HG03159 (cell line): Measurements from ENCODE around the gene XNDC1N.

Experiments used
- ATAC-seq: cut with Tn5 transposase; IDR thresholded peaks from one replicate; pipeline ENCODE4 v1.9.1; 2021; ENCODE audit warnings: mild to moderate bottlenecking, moderate library complexity; ENCODE audit not compliant: unreplicated experiment

The XNDC1N gene, protein sequence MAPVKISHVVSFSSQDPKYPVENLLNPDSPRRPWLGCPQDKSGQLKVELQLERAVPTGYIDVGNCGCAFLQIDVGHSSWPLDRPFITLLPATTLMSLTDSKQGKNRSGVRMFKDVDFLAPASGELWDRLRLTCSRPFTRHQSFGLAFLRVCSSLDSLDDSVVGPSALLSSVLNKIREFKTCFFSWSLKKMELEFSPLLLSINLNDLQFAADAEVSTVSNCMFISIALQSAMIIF

DNA sequence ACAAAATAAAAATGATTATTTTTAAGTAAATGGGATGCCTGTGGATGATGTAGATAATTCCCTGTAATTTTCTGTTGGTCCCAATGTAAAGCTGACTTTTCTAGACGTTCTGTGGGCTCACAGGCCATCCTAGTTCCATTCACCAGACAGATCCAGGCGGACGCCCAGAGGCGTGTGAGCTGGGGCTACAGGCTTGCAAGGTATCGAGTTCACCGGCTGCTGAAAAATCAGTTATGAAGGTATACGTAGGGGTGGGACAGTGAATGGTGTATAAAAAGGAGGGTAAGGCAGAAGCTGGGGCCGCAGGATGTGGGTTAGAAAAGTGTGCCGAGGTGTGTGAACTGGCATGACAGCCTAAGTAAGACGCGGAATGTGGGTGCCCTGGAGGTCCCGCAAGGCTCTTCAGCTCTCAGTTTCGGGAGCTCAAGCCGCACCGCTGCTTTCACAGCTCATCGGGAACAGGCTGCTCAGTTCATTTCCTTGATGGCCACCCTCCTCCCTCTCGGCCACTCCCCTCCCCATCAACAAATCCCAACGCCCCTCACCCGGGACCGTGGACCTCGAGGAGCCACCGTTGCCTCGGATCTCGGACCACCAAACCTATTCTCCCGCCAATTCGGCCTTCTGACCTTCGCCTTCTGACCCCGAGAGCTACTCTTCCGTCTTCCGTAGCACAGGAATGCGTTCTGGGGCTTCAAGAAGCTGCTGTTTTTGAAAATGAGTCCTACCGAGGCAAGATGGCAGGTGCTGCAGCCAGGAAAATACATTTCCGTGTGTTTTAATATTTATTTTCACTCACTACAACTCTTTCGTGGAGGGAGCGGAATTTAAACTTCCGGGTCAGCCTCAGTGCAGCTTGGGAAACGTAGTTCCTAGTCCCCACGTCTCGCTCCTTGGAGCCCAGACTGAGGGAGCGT lies at the start of gene XNDC1N:
TSS of gene XNDC1N (minus strand) at position 775 of the 917 bp plus-strand sequence. CDS start 5,241 bp downstream, outside the sequence.
- peak; percentile 68 for ATAC-seq

DNA sequence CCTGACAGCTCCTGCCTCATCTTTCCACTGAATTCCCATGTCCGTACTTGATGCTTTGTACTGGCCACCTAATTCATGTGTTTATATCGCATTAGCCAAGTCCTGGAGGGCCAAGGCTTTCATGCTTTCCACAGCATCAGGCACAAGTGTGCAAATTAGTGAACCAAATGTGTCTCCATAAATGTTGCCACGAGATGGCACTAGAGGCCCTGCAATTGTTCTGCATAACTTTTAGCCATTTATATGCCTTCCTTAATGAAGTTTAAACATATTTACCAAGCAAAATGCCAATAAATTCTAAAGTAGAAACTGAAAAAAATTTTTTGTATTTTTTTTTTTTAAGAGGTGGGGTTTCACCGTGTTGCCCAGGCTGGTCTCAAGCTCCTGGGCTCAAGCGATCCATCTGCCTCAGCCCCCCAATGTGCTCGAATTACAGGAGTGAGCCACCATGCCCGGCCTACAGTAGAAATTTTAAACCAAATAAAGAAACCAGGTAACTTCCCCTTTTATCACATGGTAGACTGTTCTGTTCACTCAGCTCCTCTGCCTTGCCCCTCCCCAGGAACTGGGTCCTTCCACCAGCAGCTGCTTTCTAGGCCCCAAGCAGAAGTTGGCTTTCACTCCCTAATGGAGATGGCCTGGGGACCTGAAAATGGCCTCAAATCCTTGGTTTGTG lies 49.5 kb upstream of the XNDC1N start:
- no peak for ATAC-seq

DNA sequence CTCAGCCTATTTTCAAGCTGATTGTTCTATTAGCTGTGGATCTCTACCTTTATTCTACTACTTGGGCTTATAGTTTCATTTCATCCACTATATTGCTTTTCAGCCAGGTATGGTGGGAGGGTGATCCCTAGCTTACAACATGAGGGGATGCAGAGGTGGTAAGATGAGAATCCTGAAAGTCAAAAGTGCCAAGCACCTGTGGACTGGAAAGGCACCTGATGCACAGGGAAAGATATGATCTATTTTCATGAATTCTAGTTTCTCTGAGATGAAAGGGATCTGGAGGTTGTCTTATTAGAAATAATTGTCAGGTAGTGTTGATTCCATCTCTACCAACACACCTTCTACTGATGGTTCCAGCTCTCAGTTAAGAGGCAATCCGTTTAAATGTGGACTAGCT lies 48.7 kb upstream of the XNDC1N start:
- no peak for ATAC-seq

DNA sequence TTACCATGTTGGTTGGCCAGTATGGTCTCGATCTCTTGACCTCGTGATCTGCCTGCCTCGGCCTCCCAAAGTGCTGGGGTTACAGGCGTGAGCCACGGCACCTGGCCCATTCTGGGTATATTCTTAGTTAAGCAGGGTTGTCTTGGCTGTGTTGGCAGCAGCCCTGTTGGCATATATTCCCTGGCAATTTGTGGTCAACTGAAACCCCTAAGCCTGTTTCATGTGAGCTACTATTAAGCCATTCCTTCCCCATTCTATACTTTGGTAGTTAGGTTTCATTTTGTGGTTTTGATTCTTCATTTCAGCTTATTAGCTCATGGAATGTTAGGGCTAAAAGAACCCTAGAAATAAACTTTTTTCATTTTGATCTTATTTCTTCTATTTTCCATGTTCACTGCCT lies 48.2 kb upstream of the XNDC1N start:
- ATAC-seq, result no peak

DNA sequence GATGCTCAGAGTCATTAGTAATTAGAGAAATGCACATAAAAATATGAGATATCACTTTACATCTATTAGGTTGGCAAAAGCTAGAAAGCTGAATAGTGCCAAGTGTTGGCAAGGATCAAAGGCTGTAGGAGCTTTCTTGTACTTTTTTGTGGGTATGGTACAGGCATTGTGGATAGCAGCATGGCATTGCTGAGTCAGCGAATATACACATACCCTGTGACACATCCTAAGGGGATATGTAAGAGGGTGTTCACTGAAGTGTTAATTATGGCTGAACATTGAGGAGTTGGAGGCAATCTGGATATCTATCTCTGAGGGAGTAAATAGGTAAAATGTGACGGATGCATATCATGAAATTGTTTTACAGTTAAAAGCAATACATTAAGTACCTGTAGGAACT lies 43.3 kb upstream of the XNDC1N start:
- no peak for ATAC-seq

DNA sequence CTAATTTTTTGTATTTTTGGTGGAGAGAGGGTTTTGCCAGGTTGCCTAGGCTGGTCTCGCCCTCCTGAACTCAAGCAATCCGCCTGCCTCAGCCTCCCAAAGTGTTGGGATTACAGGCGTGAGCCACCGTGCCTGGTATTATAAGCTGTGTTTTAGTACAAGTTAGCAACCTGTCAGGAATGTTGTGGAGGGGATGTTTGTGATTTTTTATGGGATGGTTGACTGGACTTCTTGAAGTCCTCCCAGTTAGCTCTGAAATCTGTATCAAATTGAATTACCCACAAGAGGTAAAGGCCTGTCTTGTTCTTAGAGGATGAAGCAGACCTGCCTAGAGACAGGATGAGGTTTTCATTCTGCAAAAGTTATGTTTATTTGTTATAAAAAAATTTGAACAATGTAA lies 36.2 kb upstream of the XNDC1N start:
- no peak for ATAC-seq

DNA sequence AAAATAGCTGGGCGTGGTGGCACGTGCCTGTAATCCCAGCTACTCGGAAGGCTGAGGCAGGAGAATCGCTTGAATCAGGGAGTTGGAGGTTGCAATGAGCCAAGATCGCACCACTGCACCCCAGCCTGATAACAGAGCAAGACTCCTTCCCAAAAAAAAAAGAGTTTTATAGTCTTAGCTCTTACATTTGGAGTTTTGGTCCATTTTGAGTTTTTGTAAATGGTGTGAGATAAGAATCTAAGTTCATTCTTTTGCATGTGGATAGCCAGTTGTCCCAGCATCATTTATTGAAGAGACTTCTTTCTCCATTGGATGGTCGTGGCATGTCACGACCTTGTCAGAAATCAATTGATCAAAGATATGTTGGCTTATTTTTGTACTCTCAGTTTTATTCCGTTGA lies 35.1 kb upstream of the XNDC1N start:
- ATAC-seq, result no peak

DNA sequence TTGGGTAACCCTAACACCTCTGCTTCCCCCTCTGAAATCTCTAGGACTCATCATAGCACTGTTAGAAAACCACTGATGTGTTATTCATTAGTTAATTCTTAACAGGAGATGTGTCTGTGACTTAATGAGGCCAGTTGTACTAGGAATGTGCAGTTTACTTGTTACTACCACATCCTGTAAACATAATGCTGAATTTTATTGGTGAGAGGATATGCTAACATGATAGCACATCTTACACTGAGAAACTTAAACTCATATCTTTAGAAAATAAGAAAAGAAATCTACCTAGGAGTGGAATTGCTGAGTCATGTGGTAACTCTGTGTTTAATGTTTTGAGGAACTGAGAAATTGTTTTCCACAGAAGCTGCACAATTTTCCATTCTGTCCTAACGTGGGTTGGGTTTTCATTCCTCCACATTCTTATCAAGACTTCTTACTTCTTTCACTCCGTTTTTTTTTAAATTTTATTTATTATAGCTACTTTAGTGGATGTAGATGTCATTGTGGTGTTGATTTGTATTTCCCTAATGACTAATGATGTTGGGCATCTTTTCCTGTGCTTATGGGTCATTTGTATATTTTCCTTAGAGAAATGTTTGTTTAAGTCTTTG lies 34.1 kb upstream of the XNDC1N start:
- no peak for ATAC-seq

DNA sequence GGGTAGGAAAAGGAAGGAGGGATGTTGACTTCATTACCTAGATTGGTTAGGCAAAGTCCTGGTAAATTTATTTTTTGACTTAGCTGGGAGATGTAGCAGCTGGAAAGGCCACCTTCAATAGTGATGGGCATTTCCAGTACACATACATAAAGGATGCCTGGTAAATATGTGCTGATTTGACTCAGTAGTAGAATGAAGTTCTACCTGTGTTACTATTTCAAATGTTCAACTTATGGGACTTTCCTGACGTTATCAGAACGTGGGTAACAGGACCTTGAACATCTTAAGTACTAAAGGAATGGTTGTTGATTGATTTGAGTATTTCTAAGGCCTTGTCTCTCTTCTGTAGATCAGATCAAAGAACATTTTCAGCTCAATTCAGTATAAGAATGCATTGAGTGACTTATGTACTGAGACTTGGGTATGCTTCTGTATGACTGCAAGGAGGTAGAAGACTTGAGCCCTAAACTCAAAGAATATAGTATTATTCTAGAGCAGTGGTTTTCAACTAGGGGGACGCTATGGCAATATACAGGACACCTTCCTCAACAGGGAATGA lies 27.6 kb upstream of the XNDC1N start:
- no peak for ATAC-seq

DNA sequence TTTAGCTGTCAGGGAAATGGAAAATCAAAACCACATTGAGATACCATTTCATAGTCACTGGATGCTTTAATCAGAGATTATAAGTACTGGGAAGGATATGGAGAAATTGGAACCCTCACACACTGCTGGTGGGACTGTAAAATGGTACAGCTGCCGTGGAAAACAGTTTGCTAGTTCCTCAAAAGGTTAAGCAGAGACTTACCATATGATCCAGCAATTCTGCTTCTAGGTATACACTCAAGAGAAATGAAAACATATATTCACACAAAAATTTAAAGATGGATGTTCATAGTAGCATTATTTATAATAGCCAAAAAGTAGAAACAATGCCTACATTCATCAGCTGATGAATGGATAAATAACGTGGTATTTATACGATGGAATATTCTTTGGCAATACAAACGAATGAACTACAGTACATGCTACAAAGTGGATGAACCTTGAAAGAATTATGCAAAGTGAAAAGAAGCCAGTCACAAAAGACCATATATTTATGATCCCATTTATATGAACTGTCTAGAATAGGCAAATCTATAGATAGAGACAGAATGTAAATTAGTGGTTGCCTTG lies 23.4 kb upstream of the XNDC1N start:
- ATAC-seq, result no peak

DNA sequence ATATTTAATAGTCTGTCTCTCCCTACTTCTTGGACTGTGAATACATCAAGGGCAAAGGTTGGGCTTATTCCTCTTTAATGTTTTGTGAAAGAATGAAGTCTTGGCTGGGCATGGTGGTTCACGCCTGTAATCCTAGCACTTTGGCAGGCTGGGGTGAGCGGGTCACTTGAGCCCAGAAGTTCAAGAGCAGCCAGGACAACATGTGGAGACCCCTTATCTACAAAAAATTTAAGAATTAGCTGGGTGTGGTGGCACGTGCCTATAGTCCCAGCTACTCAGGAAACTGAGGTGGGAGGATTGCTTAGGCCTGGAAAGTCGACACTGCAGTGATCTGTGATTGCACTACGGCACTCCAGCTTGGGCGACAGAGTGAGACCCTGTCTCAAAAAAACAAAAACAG lies 20.6 kb upstream of the XNDC1N start:
- ATAC-seq, result no peak

DNA sequence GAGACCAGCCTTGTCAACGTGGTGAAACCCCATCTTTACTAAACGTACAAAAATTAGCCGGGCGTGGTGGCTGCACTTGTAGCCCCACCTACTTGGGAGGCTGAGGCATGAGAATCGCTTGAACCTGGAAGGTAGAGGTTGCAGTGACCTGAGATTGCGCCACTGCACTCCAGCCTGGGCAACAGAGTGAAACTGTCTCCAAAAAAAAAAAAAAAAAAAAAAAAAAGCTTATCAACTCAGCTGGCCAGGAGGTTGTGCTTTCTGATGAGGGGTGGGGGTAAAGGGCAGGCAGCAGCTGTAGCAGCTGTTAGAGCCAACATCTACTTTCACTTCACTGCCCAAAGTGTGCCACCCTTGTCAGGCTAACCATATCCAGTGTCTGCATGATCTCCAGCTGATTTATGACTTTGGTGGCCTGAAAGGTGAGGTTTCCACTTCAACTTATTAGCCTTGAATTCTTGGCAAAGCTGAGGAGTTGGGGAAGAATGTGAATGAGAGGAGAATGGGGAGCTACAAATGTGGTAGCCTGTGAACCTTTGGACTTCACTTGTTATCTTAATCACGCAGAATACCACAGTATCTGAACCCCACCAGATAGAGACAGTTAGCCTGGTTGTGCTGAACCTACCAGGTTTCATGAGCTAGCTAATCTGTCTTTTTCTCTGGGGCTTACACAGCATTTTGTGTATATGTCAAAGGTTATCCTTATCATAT lies 20.1 kb upstream of the XNDC1N start:
- no peak for ATAC-seq

DNA sequence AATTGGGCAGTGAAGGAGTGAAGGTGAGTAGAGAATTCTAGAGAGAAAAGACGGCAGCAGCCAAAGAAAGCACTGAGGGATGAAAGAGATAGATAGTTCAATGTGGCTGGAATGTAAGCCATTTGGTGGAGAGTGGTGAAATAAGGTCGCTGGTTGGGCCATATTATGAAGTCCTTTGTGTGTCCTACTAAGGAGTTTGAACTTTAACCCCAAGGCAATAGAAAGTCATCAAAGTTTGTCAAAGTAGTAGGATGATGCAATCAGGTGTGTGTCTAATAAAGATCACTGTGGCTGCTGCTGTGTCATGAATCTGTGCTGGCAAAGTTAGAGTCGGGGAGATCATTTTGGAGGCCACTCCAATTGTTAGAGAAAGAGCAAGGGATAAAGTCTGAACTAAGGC lies 19.1 kb upstream of the XNDC1N start:
- no peak for ATAC-seq

DNA sequence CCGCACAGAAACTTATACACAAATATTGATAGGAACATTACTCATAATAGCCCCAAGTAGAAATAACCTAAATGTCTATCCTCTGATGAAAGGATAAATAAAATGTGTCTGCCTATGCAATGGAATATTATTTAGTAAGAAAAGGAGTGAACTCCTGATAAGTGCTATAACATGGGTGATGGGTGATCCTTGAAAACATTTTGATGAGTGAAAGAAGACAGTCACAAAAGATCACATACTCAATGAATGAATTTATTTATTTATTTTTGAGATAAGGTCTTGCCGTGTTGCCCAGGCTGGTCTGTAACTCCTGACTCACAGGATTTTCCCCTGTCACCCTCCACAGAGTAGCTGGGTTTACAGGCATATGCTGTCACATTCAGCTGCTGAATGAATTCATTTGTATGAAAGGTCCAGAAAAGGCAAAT lies 17.8 kb upstream of the XNDC1N start:
- ATAC-seq, result no peak

DNA sequence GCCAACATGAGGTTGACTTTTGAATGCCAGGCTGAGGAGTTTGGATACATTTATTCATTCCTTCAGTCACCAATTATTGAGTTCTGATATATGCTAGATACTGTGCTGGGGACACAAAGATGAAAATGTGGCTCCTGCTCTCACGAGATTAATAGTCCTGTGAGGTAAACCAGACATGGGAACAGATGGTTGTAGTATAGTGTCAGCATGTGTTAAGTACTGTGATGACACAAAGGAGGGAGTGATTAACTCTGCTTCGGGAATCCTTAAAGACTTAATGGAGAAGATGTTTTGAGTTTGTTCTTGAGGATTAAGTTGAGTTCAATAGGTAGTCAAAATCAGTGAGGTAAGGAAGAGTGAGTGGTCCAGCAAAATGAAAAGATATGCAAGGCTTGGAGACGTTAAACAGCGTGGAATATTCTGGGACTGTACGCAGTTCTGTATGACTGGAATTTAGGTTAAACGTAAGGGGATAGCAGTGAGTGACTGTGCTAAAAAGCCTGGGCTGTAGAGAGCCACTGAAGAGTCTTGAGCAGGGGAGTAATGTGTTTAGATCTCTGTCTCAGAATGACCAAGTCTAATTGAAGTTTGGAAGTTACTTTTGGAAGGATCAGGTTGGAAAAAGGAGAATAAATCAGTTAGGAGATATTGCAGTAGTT lies 12.3 kb upstream of the XNDC1N start:
- no peak for ATAC-seq

DNA sequence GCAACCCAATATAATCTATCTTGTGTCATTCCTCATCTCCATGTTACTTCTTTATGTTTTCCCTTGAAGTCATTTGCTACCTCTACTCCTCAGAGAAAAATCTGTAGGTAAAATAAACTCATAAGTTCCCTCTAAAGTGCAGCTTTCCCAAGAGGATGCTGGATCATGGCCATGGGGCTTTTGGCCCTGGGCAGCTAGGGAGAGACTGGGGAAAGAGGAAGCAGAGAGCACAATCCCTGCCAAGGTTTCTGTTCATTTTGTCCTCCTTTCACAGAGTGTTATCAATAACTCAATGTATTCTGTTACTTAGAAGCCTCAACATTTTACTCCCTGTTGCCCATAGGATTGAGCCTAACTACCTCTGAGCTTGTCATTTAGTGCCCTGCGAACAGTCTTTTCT lies 9.4 kb upstream of the XNDC1N start:
- no peak for ATAC-seq

DNA sequence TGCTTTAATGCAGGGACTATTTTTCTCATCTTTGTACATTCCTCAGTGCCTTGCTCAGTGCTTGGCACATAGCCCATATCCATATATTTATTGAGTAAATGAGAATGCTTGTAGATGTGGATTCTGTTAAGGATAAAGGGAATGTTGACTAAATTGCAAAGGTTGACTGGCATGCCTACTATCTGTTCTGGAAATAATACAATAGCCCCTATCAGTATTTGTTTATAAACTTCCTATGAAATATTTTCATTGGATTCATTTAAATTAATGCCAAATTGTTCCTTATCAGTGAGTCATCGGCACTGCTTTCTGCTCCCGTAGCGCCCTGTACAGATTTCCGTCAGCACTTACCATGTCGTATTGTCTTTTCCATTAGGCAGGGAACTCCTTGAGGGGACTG lies 8.4 kb upstream of the XNDC1N start:
- ATAC-seq, result no peak

DNA sequence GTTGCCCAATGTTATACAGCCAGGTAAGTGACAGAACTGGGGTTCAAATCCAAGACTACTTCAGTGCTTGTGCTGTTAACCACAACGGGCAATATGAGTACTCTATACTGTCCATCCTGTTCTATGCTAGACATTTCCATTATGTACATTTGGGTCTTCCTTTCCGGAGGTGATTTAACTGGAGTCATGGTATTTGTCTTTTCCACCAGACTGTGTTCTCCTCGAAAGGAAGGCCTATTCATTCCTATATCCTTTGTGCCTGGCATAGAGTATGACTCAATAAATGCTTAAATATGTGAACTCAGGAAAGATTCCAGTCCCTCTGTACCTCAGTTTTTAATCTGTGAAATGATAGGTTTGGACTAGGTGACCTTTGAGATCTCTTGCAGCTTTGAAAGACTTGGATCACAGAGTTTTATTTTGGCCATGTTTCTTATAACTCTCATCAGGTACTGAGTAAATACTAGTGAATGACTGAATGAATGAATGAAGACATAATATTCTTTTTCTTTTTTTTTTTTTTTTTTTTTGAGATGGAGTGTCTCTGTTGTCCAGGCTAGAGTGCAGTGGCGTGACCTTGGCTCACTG lies 7.0 kb upstream of the XNDC1N start:
- ATAC-seq, result no peak

DNA sequence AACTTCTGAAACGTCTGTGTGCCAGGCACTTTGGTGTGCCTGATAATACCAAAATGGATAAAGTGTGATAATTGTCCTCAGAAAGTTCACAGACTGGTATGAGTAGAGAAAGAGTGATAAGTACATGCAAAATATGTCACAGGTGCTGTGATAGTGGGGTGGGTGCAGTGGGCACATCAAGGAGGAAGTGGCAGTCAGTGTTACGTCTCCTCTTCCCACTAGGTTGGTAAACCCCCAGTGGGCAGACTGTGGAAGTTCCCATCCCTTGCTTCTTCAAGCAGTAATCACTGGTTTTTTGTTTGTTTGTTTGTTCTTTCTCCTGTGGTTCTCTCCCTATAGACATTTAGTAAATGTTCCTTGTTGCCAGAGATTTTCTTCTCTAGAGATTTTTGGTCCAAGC lies 5.8 kb upstream of the XNDC1N start:
- ATAC-seq, result no peak
